ELR (cell line): ENCODE data around the gene PTPRN2.
"Not testable (repeated sequence)": the region's sequence is repeated elsewhere in the genome, so short reads cannot be mapped to it uniquely, and the experiment has no call there.

Source experiments
- DNase-seq: peaks from one replicate; pipeline ENCODE4 v3.0.0-alpha.2; 2015; ENCODE audit warnings: low read depth

Gene PTPRN2

DNA sequence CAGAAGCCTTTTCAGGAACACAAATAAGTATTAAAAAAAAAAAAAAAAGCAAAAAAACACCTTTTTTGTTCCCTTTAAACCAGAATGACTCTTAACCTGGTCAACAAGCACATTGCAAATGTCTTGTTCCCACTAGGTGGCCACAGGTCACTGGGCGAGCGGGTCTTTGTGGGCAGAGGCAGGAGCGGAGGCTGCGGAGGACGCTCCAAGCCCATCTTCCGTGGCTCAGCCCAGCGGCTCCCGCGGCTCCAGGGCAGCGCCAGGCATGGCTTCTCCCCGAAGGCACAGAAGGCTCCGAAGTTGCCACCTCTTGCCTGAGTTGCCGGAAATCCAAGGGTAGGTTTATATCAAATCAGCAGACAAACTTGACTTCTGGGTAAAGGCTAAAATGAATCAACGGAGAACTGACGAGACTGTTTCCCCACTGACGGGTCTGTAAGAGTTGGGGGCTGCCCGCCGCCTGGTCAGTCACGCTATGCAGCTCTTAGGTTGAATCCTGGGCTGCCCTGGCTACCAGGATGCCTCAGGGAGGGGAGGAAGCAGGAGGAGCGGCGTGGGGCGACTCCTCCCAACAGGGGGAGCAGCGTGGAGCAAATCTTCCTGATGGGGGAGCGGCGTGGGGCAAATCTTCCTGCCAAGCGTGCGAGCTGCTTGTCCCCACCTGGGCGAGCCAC, 144.5 kb downstream of the PTPRN2 start:
- DNase-seq = no peak

DNA sequence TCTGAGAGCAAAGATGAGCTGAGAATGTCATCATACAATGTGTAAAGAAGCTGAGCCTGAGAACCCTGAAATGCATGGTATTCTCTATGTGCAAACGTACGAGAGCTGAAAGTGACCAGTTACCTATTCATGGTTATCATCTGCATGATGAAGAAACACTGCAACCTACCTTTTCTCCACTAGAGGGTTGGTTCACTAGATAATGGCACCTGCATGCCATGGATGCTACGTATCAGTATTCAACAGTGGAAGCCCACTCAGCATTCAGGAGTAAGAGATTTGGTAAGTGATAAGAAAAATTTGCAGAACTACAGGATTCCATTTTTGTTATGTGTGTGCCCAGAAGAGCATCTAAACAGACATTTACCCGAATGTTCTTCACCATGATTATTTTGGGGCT, 145.4 kb downstream of the PTPRN2 start:
- DNase-seq = peak; percentile 1

DNA sequence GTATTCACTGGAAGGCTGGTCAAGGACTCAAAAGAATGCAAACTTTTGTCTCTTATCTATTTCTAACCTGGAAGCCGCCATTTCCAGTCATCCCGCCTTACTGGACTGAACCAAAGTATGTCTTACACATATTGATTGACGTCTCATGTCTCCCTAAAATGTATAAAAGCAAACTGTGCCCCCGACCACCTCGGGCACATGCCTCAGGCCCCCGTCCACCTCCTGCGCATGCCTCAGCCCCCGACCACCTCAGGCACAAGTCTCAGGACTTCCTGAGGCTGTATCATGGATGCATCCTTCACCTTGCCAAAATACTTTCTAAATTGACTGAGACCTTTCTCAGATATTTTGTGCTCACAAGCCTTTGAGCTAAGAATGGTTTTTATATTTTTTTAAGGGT, 148.6 kb downstream of the PTPRN2 start:
- no peak for DNase-seq

DNA sequence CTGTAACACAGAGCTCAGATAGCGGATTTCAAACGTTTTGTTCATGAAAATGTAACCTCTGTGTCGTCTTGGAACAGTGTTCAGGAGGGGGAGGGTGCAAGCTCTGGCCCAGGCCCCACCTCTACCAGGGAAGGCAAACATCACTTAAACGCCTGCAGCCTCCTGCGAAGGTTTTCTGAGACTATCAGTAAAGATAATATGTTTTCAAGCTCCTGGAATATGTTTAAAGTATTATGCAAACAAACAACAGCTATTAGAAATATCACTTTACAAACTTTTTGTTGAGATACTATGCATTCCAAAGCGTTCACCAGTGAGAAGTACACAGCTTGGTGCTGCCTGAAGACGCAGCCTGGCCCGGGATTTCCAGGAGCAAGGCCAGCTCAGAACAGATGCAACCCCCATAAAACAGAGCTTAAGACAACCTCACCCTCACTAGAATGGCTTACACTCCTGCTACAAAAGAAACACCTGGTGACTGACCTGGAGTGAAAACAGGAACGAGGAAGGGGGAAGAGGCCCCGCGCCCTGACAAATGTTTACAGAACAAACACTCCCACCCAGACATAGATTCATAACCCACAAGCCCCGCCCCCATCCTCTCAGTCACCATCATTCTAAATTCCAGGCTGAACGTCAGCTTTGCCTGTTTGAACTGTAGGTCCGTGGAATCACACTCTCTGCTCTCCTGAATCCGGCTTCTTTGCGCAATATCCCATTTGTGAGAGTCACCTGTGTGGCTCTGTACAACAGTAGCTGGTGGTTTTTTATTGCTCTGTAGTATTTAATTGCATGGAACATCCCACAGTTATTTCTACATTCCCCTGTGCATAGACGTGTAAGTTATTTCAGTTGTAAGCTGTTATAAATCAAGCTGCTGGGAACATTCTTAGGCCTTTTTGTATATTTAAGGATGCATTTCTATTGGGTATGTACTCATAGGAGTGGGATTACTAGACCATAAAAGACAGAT, 155.0 kb downstream of the PTPRN2 start:
- no peak for DNase-seq

DNA sequence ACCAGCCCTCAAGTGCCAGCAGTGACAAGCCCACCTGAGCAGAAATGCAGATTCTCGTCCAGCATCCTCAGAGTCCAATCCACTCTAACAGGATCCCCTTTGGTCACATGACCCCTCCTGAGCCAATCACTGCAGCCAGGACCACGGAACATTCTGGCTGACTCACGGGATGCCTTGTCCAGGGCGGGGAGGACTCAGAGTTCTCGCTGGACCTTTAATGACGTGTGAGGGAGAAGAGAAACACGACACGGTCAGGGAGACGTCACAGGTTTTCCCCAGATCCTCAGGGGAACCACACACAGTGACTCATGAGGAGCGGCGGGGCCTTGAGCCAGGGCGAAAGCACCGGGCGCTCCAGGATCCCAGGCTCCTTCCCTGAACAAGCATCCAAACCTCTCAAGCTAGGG, 155.7 kb downstream of the PTPRN2 start:
- peak; percentile 49 for DNase-seq

DNA sequence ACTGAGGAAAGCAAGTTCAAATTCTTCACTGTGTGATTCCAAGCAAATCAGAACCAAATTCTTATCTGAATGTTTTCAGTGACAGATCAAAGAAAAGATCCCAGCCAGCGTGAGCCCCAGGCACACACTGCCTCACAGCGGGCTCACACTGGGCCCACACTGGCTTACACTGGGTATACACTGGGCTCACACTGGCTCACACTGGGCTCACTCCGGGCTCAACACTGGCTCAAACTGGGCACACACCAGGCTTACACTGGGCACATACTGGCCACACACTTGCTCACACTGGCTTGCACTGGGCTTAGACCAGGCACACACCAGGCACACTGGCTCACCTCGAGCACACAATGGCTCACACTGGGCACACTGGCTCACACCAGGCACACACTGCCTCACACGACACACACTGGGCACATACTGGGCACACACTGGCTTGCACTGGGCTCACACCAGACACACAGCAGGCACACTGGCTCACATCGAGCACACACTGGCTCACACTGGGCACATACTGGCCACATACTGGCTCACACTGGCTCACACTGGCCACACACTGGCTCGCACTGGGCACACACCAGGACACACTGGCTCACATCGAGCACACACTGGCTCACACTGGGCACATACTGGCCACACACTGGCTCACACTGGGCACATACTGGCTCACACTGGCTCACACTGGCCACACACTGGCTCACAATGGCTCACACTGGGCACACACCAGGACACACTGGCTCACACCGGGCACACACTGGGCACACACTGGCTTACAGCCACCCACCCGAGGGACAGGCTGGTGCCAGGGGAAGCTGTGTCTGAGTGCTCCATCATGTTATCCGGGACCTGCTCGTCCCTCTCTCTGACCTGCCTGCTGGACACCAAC, 156.3 kb downstream of the PTPRN2 start:
- no peak for DNase-seq

DNA sequence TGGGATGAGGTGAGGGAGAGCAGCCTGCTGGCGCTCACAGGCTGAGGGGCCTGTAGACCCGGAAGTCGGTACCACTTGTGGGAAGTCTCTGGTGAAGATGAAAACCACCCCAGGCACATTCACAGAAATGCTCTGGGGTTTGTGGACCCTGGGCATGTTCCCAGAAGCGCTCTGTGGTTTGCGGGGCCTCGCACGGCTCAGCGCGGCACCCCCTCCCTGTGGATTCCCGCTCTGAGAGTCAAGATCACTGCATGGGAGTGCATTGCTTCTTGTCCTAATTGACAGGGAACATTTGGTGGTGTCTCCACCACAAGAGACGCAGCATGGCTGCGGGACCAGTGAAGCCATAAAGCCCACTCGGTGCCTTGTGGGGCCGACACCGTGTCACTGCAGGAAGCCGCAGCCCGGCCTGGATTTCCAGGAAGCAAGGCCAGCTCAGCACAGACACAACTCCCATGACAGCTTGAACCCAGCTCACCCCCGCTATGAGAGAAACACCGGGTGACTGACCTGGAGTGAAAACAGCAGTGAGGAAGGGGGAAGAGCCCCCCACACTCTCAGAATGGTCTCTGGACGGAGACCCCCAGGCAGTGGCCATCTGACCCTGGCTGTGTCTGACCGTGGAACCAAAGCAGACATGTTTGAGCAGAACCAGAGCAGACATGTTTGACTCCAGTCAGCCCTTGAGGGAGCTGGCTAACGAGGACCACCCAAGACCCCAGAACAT, 157.2 kb downstream of the PTPRN2 start:
- no peak for DNase-seq

DNA sequence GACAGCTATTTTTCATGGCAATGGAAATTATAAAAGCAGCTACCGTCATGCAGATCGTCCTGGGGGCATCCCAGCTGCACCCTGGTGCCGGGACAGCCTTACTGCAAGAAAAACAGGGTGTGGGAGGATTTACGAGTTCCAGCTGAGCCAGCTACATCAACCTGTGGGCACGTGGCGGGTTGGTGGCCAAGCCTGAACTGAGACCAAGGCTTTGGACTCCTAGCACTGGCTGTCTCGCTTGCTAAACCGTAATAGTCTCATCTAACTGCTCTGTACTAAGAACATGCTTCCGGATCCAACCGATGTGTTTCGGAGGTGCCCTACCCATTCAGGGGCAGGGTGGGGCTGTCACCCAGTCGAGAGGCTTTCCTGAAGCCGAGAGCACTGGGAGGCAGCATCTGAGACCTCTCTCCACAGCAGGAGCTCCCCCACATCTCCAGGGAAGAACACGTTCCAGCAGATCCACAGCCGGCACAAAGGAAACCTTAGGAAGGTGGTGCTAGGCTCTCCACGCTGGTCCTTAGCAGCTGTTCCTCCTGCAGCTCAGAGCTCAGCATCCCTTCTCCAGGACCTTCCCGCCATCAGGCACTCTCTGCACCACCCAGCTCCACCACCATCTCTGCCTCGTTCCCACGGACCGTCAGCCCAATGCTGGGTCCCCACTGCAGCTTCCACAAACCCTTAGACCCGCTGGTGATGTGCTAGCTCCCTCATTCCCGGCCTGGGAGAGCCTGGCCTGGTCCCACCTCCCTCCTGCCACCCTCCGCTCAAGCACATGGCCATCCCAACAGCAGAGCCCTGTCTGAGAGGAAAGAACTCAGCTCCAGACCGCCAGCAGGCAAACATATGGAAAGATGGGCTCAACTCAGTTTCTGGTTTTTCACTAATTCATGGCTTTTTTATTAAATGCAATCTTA, 158.5 kb downstream of the PTPRN2 start:
- DNase-seq = no peak

DNA sequence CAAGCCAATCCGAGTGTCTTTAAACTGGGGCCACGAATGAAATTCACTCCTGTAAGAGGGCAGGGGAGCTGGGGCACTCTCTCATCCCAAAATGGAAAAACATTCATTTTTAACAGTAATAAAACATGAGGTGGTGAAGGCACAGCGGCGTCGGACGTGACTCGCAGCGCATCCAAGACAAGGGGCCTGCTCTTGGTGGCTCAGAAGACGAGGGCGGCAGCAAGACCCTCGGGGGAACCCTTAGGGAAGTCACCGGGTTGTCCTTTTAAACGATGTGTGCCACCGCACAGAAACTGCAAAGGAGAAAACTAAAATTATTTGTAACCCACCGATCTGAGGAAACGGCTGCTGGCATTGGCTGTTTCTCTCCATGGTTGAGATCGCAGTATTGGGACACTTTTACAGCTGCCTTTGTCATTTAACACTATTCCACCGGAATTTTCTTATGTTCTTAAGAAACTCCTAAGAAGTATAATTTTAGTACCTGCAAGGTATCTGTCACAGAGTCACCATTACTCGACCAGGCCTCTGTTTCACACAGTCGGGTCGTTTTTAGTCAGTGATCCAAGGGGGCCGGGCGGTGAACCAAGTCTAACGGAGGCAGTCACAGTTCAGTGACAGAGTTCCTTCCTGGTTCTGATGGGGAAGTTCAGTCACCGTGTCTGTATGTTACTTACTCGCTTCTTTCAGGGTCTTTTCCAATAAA, 159.3 kb downstream of the PTPRN2 start:
- no peak for DNase-seq

DNA sequence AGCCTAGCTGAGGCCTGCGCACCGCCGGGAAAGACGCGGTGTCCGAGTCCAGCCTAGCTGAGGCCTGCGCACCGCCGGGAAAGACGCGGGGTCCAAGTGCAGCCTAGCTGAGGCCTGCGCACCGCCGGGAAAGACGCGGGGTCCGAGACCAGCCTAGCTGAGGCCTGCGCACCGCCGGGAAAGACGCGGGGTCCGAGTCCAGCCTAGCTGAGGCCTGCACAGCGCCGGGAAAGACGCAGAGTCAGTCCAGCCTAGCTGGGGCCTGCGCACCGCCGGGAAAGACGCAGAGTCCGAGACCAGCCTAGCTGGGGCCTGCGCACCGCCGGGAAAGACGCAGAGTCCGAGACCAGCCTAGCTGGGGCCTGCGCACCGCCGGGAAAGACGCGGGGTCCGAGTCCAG, 161.9 kb downstream of the PTPRN2 start:
- not testable (repeated sequence) for DNase-seq

DNA sequence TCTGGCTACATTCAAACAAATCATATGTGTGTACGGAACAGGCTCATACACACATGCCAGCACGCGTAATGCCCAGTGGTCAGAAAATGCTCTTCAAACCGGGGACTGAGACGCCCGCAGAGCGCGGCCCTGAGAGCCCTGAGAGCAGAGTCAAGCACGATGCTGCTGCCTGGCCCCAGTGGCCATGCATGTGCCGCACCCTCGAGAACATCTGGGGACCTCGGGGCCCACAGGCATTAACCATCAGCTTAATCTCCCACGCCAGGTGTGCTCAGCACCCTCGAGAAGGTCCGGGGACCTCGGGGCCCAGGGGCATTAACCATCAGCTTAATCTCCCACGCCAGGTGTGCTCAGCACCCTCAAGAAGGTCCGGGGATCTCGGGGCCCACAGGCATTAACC, 163.1 kb downstream of the PTPRN2 start:
- DNase-seq = no peak

DNA sequence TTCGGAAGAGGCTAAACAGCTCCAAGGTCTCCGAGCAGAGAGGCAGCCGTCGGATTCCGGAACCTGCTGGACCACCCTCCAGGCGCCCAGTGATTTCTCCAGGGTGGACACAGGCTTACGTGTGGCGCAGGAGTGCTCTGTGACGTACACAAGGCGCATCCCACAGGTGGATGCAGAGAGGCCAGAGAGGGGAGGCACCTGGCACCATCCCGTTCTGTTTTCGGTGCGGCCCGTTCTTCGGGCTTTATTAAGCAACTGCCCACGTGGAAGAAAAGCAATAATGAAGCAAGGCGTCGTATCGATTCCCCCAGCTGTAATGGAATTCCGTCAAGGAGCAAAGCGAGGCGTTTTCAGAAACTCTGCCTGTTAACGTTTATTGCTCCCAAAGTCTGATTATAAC, 163.6 kb downstream of the PTPRN2 start:
- no peak for DNase-seq

DNA sequence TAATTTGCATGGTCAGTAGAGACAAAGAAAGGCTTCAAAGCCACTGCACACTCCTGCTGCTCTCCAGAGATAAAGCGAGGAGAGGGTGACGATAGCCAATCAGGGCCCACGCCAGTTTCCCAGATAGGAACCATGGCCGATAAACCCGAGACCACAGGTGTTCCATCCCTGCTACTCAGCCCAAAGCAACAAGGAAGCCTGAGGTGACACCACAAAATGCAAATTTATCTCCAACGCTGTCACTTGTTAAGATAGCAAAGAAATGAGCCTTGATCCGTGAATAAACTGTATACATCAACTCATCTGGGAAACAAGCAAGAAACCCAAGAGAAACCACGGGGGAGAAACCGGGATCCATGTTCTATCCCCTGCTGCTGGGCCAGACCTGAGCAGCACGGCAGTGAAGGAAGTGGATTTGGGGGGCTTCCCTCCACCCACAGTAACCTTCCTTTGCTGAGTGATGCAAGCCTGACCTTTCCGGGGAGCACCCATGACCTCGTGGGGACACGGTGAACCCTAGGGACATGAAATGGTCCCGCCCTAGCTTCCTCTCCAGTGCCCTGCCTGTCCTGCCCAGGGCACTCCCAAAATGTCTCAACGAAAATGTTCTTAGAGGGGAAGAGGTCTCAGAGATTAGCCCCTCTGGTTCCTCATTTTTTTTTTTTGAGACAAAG, 164.6 kb downstream of the PTPRN2 start:
- no peak for DNase-seq

DNA sequence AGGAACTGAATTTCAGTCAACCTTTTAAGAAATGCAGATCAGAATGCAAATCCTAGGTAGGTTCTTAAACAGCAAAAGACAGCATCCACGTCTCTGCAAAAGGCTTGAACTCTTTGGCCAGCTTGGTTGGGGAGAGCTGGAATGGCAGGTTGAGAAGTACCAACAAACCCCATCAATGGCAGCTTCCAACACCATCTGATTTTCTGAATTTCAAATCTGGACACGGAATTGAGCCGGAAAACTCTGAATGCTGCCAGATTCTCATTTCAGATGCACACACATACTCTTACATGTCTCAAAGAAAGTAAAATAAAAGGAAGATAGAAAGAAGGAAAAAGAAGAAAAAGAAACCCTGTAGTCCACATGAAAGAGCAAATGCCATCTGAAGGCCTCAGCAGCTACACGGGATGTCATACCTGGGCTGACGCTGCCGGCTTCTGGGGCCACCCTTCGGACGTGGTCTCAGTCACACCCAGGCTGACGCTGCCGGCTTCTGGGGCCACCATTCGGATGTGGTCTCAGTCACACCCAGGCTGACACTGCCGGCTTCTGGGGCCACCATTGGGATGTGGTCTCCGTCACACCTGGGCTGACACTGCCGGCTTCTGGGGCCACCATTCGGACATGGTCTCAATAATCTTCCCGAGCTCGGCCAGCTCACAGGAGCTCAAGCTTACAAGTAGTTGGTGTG, 165.3 kb downstream of the PTPRN2 start:
- DNase-seq = no peak

DNA sequence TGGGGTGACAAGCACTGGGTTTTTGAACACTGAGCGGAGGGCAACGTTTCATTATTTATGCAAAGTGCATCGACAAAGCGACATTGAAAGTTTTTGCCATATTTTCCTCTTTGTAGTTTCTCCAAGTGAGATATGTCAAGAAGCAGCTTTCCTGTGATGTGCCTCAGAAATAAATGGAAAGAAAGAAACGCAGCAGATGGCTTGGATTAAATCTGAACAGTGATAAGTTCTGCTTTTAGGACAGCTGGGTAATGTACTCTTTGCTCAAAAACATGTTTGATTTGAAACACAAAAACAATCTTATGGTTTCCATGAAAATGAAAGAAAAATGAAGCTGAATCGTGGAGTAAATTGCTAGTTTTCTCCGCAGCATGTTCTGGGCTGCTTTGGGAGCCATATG, 166.3 kb downstream of the PTPRN2 start:
- no peak for DNase-seq

DNA sequence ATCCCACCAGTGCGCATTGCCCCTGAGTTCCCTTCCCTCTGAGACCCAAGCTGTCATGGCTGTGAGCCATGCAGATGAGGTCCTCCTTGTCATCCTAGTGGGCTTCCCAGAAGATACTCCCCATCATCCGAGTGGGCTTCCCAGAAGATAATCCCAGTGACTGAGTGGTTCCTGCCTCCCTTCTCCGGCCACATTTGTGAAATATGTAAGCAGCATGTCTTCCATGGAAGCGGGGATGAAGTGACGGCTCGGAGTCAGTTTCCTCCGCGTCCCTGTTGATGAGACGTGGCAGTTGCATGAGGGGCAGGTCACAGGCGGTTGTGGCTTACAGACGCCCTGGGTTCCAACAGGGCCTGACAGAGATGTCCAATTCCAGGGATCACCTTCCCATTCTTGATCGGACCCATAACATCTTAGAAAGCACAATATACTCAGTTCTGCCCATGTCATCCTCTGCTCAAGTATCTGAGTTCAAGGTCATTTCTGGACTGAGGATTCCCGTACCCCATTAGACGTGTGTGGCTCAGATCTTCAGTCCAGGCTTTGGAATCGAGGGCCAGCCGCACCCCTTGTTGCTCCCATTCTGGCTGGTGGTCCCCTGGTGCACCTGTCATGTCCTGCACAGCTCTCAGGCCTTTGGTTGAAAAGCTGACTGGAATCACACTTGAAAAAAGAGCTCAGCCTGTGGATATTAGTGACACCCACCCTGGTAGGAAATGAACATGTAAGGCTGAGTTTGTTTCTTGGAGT, 166.9 kb downstream of the PTPRN2 start:
- DNase-seq = no peak

DNA sequence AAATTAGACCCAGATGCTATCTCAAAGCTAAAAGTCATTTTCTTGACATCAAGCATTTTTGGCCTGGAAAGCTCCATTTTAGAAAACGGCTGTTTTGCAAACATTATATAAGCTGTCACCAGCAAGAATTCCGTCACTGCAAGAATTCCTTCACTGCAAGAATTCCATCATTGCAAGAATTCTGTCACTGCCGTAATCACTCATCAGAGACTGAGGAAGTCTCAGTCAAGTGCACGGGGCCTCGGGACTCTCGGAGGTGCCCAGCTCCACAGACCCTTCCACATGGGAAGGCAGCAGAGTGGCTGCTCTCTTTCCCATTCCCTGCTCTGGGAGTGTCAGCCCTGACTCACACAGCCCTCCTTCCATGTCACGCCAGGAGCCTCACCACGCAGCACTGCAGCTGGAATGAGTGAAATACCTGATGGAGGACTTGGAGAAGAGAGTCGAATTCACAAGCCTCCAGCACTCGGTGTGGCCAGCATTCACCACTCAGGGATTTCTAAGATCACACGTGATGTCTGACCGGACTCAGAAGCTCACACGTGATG, 168.3 kb downstream of the PTPRN2 start:
- no peak for DNase-seq

DNA sequence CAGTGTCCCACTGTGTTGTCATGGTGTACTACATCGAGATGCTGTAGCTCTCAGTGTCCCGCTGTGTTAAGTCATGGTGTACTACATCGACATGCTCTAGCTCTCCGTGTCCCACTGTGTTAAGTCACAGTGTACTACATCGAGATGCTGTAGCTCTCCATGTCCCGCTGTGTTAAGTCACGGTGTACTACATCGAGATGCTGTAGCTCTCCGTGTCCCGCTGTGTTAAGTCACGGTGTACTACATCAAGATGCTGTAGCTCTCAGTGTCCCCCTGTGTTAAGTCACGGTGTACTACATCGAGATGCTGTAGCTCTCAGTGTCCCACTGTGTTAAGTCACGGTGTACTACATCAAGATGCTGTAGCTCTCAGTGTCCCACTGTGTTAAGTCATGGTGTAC, 169.2 kb downstream of the PTPRN2 start:
- not testable (repeated sequence) for DNase-seq
